ENCODE results near the gene ECHDC1.

- no peak for TF ChIP-seq CTCF (IDR thresholded peaks at IDR 0.05)
- TF ChIP-seq POLR2A (IDR thresholded peaks at IDR 0.05): no peak
These were observed 70.8 kb downstream of the ECHDC1 start for GRCh38 chr6:127272576-127272975.
